Lung microvascular endothelial cell (primary cell): Measurements from ENCODE around the gene EPHB1. TPM values are rescaled to one million over a fixed set of nuclear protein-coding genes. Genes with fewer than 3 reads are reported as not detected.

Experiments
- DNase-seq, 2 donors: peaks; one replicate each; pipeline versions ENCODE4 v3.0.0 to v3.0.0-alpha.2; 2010; ENCODE audit warnings: low read depth in 2 of 2
- total RNA-seq: library from RNA; depleted of rRNA; stranded (reverse); fragments of >200 nt; gene quantifications from 2 replicates; pipeline ENCODE4 v1.2.1, GENCODE V29; 2014

Gene EPHB1
- total RNA-seq, 1 donor from 2014 or later: 4.2 TPM

DNA sequence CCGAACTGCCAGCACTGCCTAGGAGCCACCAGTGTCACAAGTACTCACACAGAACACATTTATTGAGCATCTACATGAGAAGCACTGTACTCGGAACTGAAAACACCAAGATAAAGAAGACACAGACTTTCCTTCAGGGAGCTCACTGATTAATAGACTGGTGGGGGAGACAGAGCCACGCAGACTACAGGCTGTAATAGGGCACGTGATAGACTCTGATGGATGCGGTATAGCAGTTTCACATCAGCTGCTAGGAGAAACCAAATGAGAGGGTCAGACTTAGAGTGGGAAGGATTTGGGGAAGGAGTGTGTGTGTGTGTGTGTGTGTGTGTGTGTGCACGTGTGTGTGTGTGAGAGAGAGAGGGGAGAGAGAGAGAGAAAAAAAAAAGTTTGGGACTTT, 12.1 kb downstream of the EPHB1 start:
- no peak for DNase-seq

DNA sequence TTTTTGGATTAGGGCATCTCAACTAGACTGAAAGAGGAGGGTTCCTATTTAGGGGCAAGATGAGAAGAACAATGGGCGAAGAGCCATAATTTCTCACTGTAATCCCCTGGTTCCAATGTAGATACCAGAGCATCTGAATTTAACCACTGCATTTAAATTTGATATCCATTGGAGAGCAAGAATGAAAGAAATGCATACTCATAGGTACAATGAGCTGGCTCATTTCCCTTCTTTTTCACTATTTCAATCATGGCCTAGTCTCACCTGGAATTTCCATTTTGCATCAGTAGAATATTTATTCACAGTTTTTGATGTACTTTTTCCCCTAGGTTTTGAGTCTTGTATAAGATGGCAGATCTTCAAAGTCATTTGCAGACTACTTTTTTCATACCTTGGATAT, 13.8 kb downstream of the EPHB1 start:
- DNase-seq: no peak

DNA sequence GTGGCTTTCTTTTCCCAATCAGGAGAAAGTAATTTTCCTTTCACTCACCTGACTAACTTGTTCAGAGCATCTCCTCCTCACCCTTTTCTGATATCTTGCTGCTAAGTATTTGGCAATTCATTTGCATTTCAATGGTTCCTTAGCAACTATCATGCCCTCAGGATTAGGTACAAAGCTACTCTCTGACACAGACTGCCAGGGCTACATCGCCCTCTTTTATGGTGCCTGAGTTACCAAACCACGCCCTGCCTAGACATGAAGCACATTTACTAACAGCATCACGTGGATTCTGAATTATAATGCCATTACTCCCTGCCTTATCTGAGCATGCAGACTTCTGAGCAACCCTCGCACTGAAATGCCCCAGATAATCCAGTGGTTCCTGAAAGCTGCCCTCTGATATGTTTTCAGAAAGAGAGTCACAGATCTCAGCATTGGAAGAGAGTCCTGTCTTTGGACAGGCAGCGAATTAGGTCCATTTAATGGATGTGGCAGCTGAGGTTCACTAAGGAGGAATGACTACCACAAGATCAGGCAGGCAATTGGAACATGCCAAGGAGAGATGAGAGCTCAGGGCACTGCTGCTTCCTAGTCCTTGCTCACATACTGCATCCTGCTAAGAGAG, 14.5 kb downstream of the EPHB1 start:
- DNase-seq: no peak

DNA sequence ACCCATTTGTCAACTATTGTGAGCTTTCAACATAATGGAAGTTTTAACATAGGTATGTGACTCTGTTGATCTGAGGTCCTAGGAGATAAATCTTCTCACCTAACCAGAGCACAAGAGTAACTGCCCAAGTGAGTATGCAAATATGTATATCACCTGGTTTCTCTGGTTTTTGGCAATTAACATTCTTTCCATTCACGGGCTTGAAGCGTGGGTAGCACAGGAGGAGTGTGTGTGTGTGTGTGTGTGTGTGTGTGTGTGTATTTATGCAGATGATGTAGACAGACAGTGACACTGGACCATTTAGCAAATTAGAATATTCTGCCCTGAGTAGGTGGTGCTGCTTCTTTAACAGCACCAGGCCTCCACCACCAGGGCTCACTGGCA, 15.0 kb downstream of the EPHB1 start:
- no peak for DNase-seq

DNA sequence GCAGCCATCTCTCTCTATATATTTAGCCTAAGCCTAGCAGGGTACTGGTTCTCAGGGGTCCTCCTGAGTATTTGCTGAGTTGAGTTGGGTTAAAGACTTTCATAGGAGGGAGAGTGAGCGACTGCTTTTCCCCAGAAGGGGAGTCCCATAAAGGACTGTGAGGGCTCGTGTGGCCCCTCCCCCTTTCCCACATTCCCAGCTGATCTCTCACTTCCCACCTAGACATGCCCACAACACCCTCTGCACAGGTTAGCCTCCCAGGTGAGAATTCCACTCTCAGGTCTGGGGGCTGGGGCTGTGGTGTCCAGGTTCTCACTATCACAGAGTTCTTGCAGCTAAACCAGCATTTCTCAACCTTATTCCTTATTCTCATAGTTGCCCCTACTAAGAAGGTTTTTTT, 15.8 kb downstream of the EPHB1 start:
- no peak for DNase-seq

DNA sequence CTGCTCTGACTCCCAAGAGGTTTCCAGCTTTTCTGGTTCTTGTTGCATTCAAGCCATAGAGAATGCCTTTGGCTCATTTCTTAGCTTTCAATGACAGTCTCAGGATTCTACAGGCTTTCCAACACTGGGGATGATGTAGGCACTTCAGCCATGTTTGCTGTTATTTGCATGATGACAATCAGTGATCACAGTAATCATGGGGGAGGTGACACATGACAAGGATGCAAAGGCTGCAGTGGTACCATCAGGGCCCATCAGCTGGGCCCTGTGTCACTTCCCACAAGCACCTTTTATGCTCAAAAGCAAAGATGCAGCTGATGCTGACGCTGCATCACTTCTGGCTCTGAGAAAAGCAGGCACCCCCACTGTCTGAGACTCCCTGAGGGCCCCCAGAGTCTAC, 18.6 kb downstream of the EPHB1 start:
- no peak for DNase-seq

DNA sequence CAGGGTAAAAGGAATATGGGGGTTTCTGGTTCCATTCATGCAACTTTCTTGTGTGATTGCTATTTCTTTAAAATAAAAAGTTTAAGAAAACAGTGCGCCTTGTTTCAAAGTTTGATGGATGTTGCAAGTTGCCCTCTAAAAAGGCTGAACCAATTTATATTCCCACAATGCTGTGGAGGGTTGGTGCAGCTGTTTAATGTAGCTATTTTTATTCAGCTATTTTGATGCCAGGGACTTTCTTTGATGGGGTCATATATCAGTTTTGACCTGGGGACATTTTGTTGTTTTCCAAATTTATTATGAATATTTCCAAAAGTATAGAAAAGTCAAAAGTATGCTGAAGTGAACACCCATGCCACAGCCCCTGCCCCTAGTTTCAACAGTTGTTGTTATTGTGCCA, 20.5 kb downstream of the EPHB1 start:
- no peak for DNase-seq

DNA sequence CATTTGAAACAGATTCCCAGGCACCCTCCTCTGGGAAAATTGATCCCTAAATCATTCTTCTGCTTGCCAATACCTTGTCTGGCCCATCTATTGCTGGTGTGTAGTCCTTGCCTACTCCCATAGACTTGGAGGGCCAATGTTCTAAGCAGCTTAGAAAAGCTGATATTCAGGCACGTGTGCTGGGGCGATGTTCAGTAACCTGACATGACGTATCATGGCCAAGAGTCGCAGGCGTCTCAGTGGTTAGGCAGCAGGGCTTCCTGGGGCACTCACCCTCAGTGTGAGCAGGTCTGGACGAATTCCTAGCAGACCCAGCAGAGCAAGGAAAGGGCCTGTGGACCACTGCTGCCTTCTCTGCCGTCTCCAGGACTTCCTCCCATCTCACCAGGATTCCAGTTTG, 21.6 kb downstream of the EPHB1 start:
- DNase-seq: no peak

DNA sequence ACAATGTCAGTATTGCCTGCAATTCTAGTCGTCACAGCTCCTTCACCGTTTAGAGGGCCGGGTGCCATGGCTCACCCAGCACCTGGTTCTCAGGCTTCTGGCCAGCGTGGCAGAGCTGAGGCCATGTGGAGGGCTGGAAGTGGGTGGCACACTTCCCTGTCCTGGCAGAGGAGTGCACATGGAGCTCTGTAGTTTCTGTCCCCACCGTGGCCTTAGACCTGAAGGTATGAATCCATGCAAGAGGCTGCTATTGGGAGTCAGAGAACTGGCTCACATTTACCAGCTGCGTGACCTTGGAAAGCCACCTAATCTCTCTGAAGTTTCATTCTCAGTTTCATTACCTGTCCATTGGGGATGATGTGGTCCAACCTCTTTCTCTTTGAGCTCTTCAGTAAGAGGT, 22.2 kb downstream of the EPHB1 start:
- no peak for DNase-seq

DNA sequence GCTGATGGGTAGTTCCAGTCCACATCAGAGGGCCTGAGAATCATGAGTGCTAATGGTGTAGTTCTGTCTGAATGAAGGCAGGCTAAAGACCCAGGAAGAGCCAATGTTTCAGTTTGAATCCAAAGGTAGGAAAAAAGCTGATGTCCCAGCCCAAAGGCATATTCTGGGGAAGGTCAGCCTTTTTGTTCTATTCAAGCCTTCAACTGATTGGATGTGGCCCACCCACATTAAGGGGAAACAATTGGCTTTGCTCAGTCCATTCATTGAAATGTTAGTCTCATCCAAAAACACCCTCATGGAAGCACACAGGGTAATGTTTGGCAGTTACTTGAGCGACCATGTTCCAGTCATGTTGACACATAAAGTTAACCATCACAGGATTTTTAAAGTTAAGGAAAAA, 25.9 kb downstream of the EPHB1 start:
- no peak for DNase-seq

DNA sequence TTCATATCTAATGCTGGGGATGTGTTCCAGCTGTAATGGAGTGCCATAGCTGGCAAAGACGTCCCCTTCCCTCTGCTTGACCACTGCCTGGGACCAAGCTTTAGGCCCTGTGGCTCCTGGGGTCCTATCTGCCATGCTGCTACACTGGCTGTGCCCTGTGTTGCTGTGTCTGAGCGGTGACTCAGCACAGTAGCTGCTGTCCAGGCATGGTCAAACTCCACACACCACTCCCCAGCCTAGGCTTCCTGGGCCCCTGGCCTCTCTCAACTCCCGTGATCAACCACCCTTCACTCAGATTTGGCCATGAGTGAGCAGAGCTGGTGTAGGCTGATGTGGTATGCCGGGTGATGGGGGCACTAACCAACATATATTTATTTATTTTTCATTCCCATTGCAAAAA, 27.0 kb downstream of the EPHB1 start:
- no peak for DNase-seq

DNA sequence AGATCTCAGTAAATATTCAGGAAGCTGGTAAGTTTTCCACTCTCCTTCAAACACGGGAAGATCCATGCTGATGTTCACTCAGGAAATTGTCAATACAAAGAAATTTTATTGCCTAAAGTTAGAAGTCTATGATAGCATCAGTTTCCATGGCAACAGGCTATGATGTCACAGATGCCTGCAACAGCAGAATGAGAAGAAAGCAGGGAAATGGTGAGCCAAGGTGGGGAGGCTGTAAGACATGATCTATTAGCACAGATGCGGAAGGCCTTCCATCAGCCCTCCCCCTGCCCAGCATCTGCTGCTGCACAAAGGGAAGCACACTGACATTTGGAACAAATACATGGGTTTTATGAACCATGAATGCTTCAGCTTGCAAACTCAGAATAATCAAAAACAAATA, 28.6 kb downstream of the EPHB1 start:
- DNase-seq: no peak

DNA sequence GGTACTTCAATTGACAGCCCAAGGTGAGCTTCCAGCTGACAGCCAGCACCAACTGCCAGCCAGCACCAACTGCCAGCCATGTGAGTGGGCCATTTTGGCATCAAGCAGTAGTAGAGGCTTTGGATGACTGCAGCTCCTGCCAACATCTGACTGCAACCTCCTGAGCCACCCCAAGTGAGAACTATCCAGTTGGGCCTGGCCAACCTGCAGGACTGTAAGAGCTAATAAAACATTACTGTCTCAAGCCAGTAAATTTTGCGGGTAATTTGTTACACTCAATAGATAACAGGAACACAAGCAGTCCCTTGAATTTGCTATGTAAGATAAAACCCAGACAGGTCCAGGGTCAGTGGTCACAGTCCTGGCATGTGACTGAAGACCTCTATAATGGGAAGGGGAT, 29.7 kb downstream of the EPHB1 start:
- no peak for DNase-seq

DNA sequence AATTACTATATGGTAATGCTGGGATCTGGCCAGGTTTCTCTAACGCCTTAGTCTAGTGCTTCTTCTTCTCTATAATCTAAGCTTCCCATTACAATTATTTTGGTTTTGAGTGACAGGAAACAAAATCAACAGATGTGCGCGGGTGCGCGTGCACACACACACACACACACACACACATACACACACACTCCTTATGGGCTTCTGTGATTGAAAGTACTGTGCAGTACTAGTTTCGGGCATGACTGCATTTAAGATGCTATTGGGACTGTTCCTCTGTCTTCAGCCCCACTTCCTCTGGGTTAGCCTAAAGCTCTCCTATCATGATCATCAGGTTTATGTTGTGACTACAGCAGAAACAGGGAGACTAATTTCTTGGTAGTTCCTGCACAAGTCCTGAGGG, 32.2 kb downstream of the EPHB1 start:
- no peak for DNase-seq

DNA sequence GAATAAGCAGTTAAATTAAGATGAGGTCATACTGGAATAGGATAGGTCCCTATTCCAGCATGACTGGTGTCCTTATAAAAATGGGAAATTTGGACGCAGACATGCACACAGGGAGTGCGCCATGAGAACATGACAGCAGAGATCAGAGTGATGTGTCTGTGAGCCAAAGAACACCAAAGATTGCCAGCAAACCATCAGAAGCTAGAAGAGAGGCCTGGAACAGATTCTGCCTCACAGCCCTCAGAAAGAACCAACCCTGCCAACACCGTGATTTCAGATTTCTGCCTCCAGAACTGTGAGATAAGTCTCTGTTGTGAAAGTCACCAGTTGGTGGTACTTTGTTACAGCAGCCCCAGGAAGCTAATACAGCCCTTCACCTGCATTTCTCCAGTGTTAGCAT, 34.7 kb downstream of the EPHB1 start:
- no peak for DNase-seq

DNA sequence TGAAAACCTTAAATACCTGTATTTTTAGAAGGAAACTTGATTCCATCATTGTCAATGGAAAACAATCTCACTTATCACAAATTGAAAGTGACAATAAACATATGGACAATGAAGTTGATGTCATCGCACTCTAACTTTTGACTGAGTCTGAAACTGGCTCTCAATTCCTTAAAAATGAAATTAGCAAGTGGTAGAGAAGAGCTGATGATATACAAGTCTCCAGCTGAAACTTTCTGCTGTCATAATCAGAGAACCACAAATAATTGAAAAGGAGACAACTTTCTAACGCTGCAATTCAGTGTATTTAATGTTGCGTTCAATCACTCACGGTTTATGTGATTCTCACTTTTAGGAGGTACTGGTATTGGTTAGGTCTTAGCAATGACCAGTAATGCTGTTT, 37.5 kb downstream of the EPHB1 start:
- DNase-seq: no peak

DNA sequence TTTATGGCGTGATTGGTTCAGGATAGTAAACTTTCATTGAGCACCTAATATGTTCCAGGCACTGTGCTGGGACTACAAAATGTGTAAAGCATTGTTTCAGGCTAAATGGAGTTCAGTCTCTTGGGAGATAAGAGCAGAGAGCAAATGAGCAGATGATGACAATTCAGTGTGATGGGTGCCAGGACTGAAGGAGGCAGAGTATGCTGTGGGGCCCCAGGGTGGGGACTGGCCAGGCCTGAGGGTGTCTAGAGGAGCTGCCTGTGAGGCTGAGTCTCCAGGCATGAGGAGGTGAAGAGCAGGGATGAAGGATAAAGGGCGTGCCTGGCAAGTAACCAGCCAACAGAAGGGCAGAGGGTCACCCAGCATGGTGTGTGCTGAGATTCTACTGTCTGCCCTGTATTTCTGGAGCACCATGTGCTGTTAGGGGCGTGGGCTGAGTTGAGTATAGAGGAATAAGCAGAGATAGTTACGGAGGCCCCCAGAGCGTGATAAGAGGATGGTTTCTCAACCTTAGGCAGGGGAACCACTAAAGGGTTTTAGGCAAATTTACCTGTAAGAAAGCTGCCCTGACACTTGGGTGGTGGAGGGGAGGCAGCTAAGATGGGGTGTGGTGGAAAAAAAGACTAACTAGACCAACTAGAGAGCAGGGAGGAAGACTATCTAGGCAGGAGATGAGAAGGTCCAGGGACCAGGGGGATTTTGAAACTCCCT, 38.5 kb downstream of the EPHB1 start:
- DNase-seq: no peak

DNA sequence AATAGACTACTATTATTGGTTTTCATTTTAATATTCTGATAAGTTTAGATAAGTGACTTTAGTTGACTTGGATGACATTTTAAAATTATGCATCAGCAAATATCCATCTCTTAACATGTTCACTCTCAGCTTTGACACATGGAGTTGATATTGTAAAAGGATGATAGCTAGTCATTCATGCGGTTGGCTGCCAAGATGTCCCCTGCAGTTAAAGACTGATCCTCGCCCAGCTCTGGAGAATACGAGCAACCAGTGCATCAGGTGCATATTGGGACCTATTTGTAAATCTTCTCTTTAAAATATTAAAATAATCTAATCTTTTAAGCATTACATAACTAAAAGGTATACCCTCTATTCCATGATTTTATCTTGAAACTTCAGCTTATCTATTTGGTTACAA, 41.9 kb downstream of the EPHB1 start:
- DNase-seq: no peak

DNA sequence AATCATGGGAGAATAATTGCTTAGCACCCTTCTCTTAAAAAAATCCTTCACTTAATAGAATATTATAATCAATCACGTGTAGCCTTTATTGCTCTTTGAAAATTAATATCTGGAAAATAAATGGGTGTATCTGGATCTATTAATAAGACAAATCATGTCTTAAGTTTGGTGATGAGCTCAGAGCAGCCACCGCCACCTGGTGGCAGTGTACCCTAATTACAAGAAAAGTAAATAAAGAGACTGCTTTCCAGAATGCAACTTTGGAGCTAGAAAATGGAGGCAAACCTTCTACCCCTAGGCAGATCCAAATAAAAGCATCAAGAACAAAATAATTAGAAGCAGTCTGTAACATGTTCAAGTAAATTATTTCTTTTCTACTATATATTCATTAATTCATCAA, 43.5 kb downstream of the EPHB1 start:
- DNase-seq: no peak

DNA sequence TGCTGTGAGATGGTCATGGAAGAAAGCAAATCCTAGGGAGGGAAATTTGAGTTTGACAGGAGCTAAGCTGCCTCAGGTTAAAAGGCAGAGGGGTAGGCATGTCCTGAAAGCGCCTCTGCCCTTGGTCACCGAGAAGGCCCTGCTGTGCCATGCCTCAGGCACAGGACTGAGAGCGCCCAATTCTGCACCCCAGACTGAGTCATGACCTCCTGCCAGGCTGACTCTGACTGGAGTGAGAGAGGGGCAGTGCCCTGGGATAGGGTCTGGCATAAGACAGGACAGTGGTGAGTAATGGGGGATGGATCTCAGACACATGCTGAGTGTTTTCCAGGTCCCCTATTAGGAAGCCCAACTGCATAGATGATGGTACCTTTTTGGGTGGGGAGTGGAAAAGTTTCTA, 44.4 kb downstream of the EPHB1 start:
- no peak for DNase-seq

DNA sequence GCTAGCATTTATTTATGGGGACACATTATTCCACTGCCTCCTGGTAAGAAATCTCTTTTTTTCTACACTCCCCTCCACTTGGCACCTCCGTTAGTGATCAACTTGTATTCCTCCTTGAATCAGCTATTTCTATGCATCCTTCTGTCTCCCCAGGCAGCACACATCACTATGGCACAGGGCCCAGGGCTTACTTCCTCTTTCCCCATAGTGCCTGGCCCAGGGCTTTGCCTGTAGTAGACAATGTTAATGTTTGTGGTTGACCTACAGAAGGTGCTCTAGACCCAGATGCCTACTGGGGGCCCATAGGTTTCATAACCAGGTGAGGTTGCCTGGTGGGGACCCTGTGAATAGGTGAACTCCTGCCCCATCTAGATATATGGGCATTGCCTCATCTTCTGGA, 44.9 kb downstream of the EPHB1 start:
- DNase-seq: no peak

DNA sequence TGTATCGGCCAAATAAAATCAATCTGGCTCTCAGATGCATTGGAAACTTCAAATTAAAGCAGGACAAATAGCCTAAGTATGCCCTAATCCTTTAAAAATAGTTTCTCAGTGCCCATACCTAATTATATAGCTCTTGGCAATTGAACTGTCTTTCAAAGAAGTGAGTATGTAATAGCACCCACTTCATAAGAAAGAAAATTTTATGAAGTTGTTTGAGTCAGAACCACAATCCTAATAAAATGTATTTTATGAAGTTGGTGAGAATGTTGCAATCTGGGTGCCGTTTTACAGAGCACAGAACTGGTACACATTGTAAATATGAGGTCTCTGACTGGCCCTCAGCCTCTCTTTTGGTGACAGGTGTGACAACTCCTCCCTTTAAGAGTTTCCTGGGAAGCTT, 45.4 kb downstream of the EPHB1 start:
- no peak for DNase-seq

DNA sequence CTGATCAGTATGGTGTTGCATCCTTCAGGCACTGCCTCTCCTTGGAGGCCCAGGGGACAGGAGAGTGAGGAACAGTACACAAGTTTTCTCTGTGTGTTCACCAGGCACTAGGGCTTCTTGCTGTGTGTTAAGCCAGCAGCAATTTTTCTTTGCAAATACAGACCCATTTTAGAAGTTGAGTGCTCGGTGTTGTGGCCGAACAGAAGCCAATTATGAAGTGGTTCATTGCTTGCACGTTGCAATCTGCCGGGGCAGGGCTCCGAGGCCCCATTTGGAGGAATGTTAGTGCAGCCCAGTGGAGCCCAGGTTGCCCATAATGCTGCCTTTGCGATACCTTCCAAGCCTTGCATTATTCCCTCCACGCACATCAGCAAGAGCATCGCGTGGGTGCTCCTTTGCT, 51.0 kb downstream of the EPHB1 start:
- DNase-seq: peak in 1 of 2 donors; percentile 5

DNA sequence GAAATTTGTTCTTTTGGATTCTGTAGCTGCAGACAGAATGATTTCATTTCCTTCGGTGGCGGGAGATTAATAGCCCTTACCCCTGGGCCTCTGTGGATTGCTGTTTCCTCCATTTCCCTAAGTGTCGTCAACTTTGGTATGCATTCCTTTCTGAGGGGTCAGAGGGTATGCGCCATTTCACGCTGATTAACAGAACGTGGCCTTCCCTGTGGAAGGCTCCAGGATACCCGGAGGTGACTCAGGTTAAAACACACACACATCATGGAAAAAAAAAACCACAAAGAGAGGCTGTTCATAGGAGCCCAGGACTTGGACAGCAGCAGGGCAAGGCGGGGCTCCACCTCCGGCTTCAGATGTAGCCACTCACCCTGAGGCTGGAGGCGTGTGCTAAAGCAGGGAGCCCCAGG, 51.9 kb downstream of the EPHB1 start:
- peak; percentile 70 to 97 for DNase-seq
